GM12878 (cell line): ENCODE data around the gene MCF2L2. TPM values are rescaled to one million over a fixed set of nuclear protein-coding genes. Genes with fewer than 3 reads are reported as not detected.

Experiments
- ATAC-seq: fragments of 200-7000 bp; cut with Tn5 transposase; 3 replicates; pipeline ENCODE4 v1.9.1; 2020; ENCODE audit warnings: mild to moderate bottlenecking, moderate library complexity
- BruUV-seq: library from RNA; stranded (reverse); fragments of 400-500 nt; replicated peaks from 2 replicates; lab custom pipeline; 2021; lab: Mats Ljungman, UMichigan
- CTCF ChIA-PET: fragments of 300-600 bp; sonication (Branson Sonifier 250); formaldehyde crosslinking; extraction: SDS; loops from one replicate; lab custom pipeline; 2021; ENCODE audit warnings: inconsistent platforms; lab: Yijun Ruan, JAX
- POLR2A ChIA-PET: fragments of 350-600 bp; formaldehyde crosslinking; extraction: SDS; loops from one replicate; lab custom pipeline; 2021; ENCODE audit warnings: inconsistent platforms; lab: Charles Lee
- RAD21 ChIA-PET: fragments of 300-600 bp; sonication (Branson Sonifier 250); formaldehyde crosslinking; loops from one replicate; lab custom pipeline; 2023; ENCODE audit warnings: antibody characterized with exemption; ENCODE audit not compliant: unreplicated experiment; lab: Charles Lee
- SMC1A ChIA-PET: fragments of 300-600 bp; sonication (Branson Sonifier 250); formaldehyde crosslinking; loops from one replicate; lab custom pipeline; 2023; ENCODE audit not compliant: unreplicated experiment, uncharacterized antibody; lab: Charles Lee
- DNase-seq: peaks from one replicate; pipeline ENCODE4 v3.0.0-alpha.2; 2011; ENCODE audit warnings: low read depth, low spot score
- FAIRE-seq: peaks from 3 replicates; lab custom pipeline; 2011; peaks lifted over from hg19 to GRCh38; lab: Jason Lieb, UNC
- H2AFZ ChIP-seq: 2 replicates; pipeline ENCODE4 v1.6.0; 2011; ENCODE audit warnings: low read depth, low read length, control low read depth; ENCODE audit not compliant: control insufficient read depth
- H3K27ac ChIP-seq: 2 replicates; pipeline ENCODE4 v1.5.1; 2011; ENCODE audit warnings: control low read depth; ENCODE audit not compliant: control insufficient read depth, insufficient read depth
- H3K27me3 ChIP-seq, 2 experiments: replicated peaks in 1 of 2; 2 replicates each; pipeline versions ENCODE4 v1.6.0 to v1.6.1; 2011; ENCODE audit warnings: low read length in 1 of 2; ENCODE audit not compliant: control insufficient read depth in 2 of 2, insufficient read depth in 2 of 2
- H3K36me3 ChIP-seq, 2 experiments: 2 replicates each; pipeline ENCODE4 v1.5.1; 2011; ENCODE audit warnings: low read length in 1 of 2; ENCODE audit not compliant: control insufficient read depth in 2 of 2, insufficient read depth in 2 of 2
- H3K4me1 ChIP-seq: 2 replicates; pipeline ENCODE4 v1.6.1; 2011; ENCODE audit warnings: mild to moderate bottlenecking, low read length, moderate library complexity, mixed read lengths; ENCODE audit not compliant: control insufficient read depth, insufficient read depth
- H3K4me2 ChIP-seq: 2 replicates; pipeline ENCODE4 v1.6.0; 2011; ENCODE audit warnings: control low read depth; ENCODE audit not compliant: control insufficient read depth, insufficient read depth
- H3K4me3 ChIP-seq: fragments of 200-600 bp; sonication (generic); 2 replicates; pipeline ENCODE4 v1.5.1; 2016
- H3K79me2 ChIP-seq: 2 replicates; pipeline ENCODE4 v1.6.0; 2011; ENCODE audit warnings: low read length; ENCODE audit not compliant: control insufficient read depth, insufficient read depth
- H3K9ac ChIP-seq: 2 replicates; pipeline ENCODE4 v1.8.0; 2011; ENCODE audit warnings: low read length, control low read depth, mixed read lengths; ENCODE audit not compliant: control insufficient read depth, insufficient read depth
- H3K9me3 ChIP-seq: replicated peaks from 3 replicates; pipeline ENCODE4 v1.5.1; 2011; ENCODE audit warnings: mild to moderate bottlenecking, low read length; ENCODE audit not compliant: control insufficient read depth, insufficient read depth
- H4K20me1 ChIP-seq: 2 replicates; pipeline ENCODE4 v1.6.0; 2011; ENCODE audit not compliant: control insufficient read depth, insufficient read depth
- CBX3 ChIP-seq: fragments of 200-600 bp; sonication (generic); IDR thresholded peaks from 2 replicates; pipeline ENCODE4 v1.6.1; 2016; ENCODE audit warnings: low read depth, borderline replicate concordance
- ETV6 ChIP-seq, 2 experiments: fragments of 450-650 bp in 1 of 2; IDR thresholded peaks in 1 of 2; conservative IDR thresholded peaks in 1 of 2; 2 replicates each; pipeline ENCODE4 v1.6.1; 2014; ENCODE audit warnings: antibody characterized with exemption in 1 of 2, borderline replicate concordance in 1 of 2, low read depth in 1 of 2, mild to moderate bottlenecking in 1 of 2, moderate library complexity in 1 of 2
- IRF3 ChIP-seq: fragments of 450-650 bp; IDR thresholded peaks from 2 replicates; pipeline ENCODE4 v1.6.1; 2014; ENCODE audit warnings: mild to moderate bottlenecking
- NFYB ChIP-seq: IDR thresholded peaks from 2 replicates; pipeline ENCODE4 v1.6.1; 2011; ENCODE audit warnings: low read depth, mild to moderate bottlenecking, low read length, improper control_type of control experiment, moderate library complexity; ENCODE audit not compliant: insufficient read depth
- NR2C2 ChIP-seq: IDR thresholded peaks from 2 replicates; pipeline ENCODE4 v1.6.1; 2011; ENCODE audit warnings: borderline replicate concordance, low read depth; ENCODE audit not compliant: control insufficient read depth, insufficient read length
- RELA ChIP-seq: fragments of 450-650 bp; IDR thresholded peaks from 2 replicates; pipeline ENCODE4 v1.8.0; 2014; ENCODE audit warnings: borderline replicate concordance; ENCODE audit not compliant: partially characterized antibody
- STAT1 ChIP-seq: fragments of 450-650 bp; conservative IDR thresholded peaks from 2 replicates; pipeline ENCODE4 v1.6.1; 2014; ENCODE audit warnings: antibody characterized with exemption, mild to moderate bottlenecking
- SUZ12 ChIP-seq: fragments of 200-600 bp; sonication (generic); IDR thresholded peaks from one replicate; pipeline ENCODE4 v1.6.1; 2018; ENCODE audit warnings: antibody characterized with exemption, mild to moderate bottlenecking; ENCODE audit not compliant: unreplicated experiment
- TCF12 ChIP-seq: IDR thresholded peaks from 2 replicates; pipeline ENCODE4 v1.6.1; 2011; ENCODE audit warnings: low read depth, mild to moderate bottlenecking, low read length
- WGBS: methylation state at CpG from one replicate; pipeline ENCODE4 v1.1.6; 2016; ENCODE audit warnings: low lambda C conversion rate; ENCODE audit not compliant: insufficient replicate concordance, insufficient coverage; ENCODE audit errors: missing lambda C conversion rate; 5-methylcytosine and 5-hydroxymethylcytosine counted together
- in situ Hi-C: fragments of 300-500 bp; cut with MboI; formaldehyde crosslinking; loops from 9 replicates; pipeline ENCODE4 v1.14.3; 2018; ENCODE audit warnings: mixed read lengths
- intact Hi-C: fragments of 100-400 bp; cut with micrococcal nuclease; formaldehyde crosslinking; loops from one replicate; pipeline ENCODE4 v1.14.2; 2022; ENCODE audit not compliant: unreplicated experiment
- polyA plus RNA-seq, 11 experiments: library from polyadenylated mRNA; depleted of rRNA in 4 of 11; unstranded in 6 of 11; stranded (reverse) in 5 of 11; fragments of >200 nt; fragmentation: Nextera tagmentation in 4 of 11; fragmentation: Illumina TruSeq in 1 of 11; extraction: Ambion mirVana in 4 of 11; extraction: Trizol in 1 of 11; gene quantifications; 1 replicate in 1 of 11; 2 replicates in 10 of 11; pipeline versions ENCODE4 v1.2.1 to v1.2.3, GENCODE V29; 2011 to 2016; ENCODE audit warnings: inconsistent platforms in 2 of 11, missing spikeins in 2 of 11, low read depth in 1 of 11
- total RNA-seq, 4 experiments: library from RNA; depleted of rRNA in 3 of 4; stranded (reverse); fragments of >200 nt in 3 of 4; fragmentation: Illumina TruSeq in 1 of 4; extraction: Trizol in 1 of 4; gene quantifications; 2 replicates each; pipeline versions ENCODE4 v1.2.1 to v1.2.3, GENCODE V29; 2013 to 2021
- TF ChIP-seq, protein P1 (sequence below): fragments of 150-350 bp; IDR thresholded peaks from 2 replicates; pipeline ENCODE4 v1.6.1; 2016; ENCODE audit warnings: low read depth, low read length

Gene MCF2L2
- total and polyA plus RNA-seq, 10 of the 15 experiments (the other 5 are each of a cell fraction or from before 2014, with no cell fraction given): 0.37 to 2.8 (median 1.4) TPM

DNA sequence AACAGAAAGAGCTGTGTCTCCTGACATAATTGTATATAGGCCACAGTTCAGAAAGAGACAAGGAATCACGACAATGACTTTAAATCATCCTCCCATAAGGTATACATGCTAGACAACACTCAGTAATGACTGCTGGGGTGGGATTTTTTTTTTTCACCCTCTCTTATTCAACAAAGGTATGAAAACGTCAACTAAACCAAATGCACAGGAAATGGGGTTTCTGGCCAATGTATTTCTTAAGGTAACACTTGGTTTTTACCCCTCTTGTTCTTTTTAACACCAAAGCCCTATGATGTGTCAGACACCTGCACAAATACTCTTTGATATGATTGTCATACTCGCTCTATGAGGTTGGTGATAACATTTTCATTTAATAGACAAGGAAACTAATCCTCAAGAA is 78.3 kb downstream of the MCF2L2 start:
- WGBS: 2% methylated on average over 3 of the region's 3 CpGs
- no peak for ATAC-seq
- RAD21 ChIA-PET: no interaction called here
- Histone ChIP-seq H3K4me1 (no peaks in the 10 kb centered on the region), H3K9me3 (no peaks in the 10 kb centered on the region), H2AFZ (no peak overlapping the region), H4K20me1 (no peaks in the 10 kb centered on the region), H3K27me3 (peaks cover 0 to 4% of the 10 kb centered on the region in 2 experiments; a peak in 1 of 4 replicates), H3K9ac (no peak overlapping the region), H3K36me3 (no peaks in the 10 kb centered on the region), H3K79me2 (no peaks in the 10 kb centered on the region), H3K4me2 (no peak overlapping the region), H3K4me3 (no peak overlapping the region), H3K27ac (no peak overlapping the region)
- SMC1A ChIA-PET: no interaction called here
- TF ChIP-seq NR2C2: no peak
- BruUV-seq: no TSS peak
- DNase-seq: no peak
- POLR2A ChIA-PET: no interaction called here
- no peak for FAIRE-seq
- CTCF ChIA-PET: interaction anchor here (1.3 kb wide), 1 partner anchor 16 kb away, joined by 4 read pairs; no protein-coding TSS in a partner anchor
- in situ Hi-C loops: no loop called here
- intact Hi-C loops: no loop called here

GRCh38 chr3:183349421-183350157 is 78.8 kb downstream of the MCF2L2 start:
- intact Hi-C loops (no loop called here), in situ Hi-C loops (no loop called here)
- ChIA-PET RAD21 (no interaction called here), SMC1A (no interaction called here), CTCF (interaction anchor here (0.6 to 1.3 kb wide), 2 partner anchors 16 to 563 kb away, joined by 3 to 4 read pairs; no protein-coding TSS in a partner anchor), POLR2A (no interaction called here)
- H3K27ac ChIP-seq: no peak overlapping the region
- peaks cover 0 to 4% of the 10 kb centered on the region in 2 experiments; a peak in 1 of 4 replicates for H3K27me3 ChIP-seq
- no peaks in the 10 kb centered on the region for H3K9me3 ChIP-seq
- no peaks in the 10 kb centered on the region for H4K20me1 ChIP-seq
- H3K36me3 ChIP-seq: no peaks in the 10 kb centered on the region
- no peak overlapping the region for H3K9ac ChIP-seq
- no peak overlapping the region for H3K4me2 ChIP-seq
- no peak overlapping the region for H2AFZ ChIP-seq
- FAIRE-seq (no peak), ATAC-seq (no peak), DNase-seq (no peak)
- H3K4me3 ChIP-seq: no peak overlapping the region
- BruUV-seq: no TSS peak
- WGBS: 28% methylated on average over 8 of the region's 8 CpGs
- H3K4me1 ChIP-seq: no peaks in the 10 kb centered on the region
- no peaks in the 10 kb centered on the region for H3K79me2 ChIP-seq
- TF ChIP-seq, protein P1, sequence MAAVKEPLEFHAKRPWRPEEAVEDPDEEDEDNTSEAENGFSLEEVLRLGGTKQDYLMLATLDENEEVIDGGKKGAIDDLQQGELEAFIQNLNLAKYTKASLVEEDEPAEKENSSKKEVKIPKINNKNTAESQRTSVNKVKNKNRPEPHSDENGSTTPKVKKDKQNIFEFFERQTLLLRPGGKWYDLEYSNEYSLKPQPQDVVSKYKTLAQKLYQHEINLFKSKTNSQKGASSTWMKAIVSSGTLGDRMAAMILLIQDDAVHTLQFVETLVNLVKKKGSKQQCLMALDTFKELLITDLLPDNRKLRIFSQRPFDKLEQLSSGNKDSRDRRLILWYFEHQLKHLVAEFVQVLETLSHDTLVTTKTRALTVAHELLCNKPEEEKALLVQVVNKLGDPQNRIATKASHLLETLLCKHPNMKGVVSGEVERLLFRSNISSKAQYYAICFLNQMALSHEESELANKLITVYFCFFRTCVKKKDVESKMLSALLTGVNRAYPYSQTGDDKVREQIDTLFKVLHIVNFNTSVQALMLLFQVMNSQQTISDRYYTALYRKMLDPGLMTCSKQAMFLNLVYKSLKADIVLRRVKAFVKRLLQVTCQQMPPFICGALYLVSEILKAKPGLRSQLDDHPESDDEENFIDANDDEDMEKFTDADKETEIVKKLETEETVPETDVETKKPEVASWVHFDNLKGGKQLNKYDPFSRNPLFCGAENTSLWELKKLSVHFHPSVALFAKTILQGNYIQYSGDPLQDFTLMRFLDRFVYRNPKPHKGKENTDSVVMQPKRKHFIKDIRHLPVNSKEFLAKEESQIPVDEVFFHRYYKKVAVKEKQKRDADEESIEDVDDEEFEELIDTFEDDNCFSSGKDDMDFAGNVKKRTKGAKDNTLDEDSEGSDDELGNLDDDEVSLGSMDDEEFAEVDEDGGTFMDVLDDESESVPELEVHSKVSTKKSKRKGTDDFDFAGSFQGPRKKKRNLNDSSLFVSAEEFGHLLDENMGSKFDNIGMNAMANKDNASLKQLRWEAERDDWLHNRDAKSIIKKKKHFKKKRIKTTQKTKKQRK: no peak
- TF ChIP-seq STAT1: no peak
- no peak for TF ChIP-seq RELA
- TF ChIP-seq TCF12: no peak
- TF ChIP-seq NR2C2: no peak
- TF ChIP-seq IRF3: no peak
- no peak for TF ChIP-seq CBX3
- no peak for TF ChIP-seq ETV6 (conservative IDR thresholded peaks at IDR 0.05 in 1 of 2, IDR thresholded peaks at IDR 0.05 in 1 of 2; ENCODE audit: borderline replicate concordance in 1 of 2, low read depth in 1 of 2)
- TF ChIP-seq SUZ12: no peak
- TF ChIP-seq NFYB: no peak
